CD14-positive monocyte (primary cell): Measurements from ENCODE around the gene MRPL48. TPM values are rescaled to one million over a fixed set of nuclear protein-coding genes. Genes with fewer than 3 reads are reported as not detected.

ENCODE experiments used
- DNase-seq, 3 donors: peaks; one replicate each; pipeline ENCODE4 v3.0.0-alpha.2; 2011 to 2022
- H2AFZ ChIP-seq: 2 replicates; pipeline ENCODE4 v1.6.0; 2012; ENCODE audit warnings: mild to moderate bottlenecking, low read depth, low read length, inconsistent platforms; ENCODE audit not compliant: insufficient read depth, poor library complexity, severe bottlenecking
- H3K27ac ChIP-seq, 2 donors: 1 replicate in 1 of 2; 2 replicates in 1 of 2; pipeline ENCODE4 v1.5.1; 2012 to 2013; ENCODE audit warnings: low read length in 2 of 2, control low read depth in 1 of 2, inconsistent platforms in 1 of 2, low read depth in 1 of 2, mild to moderate bottlenecking in 1 of 2
- H3K27me3 ChIP-seq, 2 donors: one replicate each; pipeline versions ENCODE4 v1.6.0 to v1.6.1; 2011 to 2013; ENCODE audit warnings: low read length in 2 of 2; ENCODE audit not compliant: control insufficient read depth in 2 of 2, insufficient read depth in 2 of 2
- H3K36me3 ChIP-seq, 2 donors: replicated peaks in 1 of 2; 1 replicate in 1 of 2; 2 replicates in 1 of 2; pipeline versions ENCODE4 v1.5.1 to v1.6.1; 2012 to 2013; ENCODE audit warnings: low read length in 2 of 2, control low read depth in 1 of 2, inconsistent platforms in 1 of 2, mild to moderate bottlenecking in 1 of 2; ENCODE audit not compliant: insufficient read depth in 2 of 2, control insufficient read depth in 1 of 2
- H3K4me1 ChIP-seq, 2 donors: 1 replicate in 1 of 2; 2 replicates in 1 of 2; pipeline versions ENCODE4 v1.5.1 to v1.6.1; 2012 to 2013; ENCODE audit warnings: low read length in 2 of 2, control low read depth in 1 of 2, inconsistent platforms in 1 of 2, mild to moderate bottlenecking in 1 of 2, moderate library complexity in 1 of 2; ENCODE audit not compliant: insufficient read depth in 2 of 2, control insufficient read depth in 1 of 2
- H3K4me2 ChIP-seq: replicated peaks from 2 replicates; pipeline ENCODE3; 2012; ENCODE audit warnings: low read length, moderate library complexity, mild to moderate bottlenecking; ENCODE audit not compliant: poor library complexity, severe bottlenecking; ENCODE audit errors: extremely low read depth
- H3K4me3 ChIP-seq, 3 experiments: fragments of 200-600 bp in 1 of 3; sonication (generic) in 1 of 3; replicated peaks in 1 of 3; 1 replicate in 2 of 3; 2 replicates in 1 of 3; pipeline ENCODE4 v1.5.1; 2011 to 2013; ENCODE audit warnings: low read length in 3 of 3, mild to moderate bottlenecking in 3 of 3, control low read depth in 2 of 3, low read depth in 2 of 3, inconsistent platforms in 1 of 3, moderate library complexity in 1 of 3
- H3K79me2 ChIP-seq: 2 replicates; pipeline ENCODE4 v1.6.0; 2012; ENCODE audit warnings: mild to moderate bottlenecking, control low read depth, inconsistent platforms, low read length, moderate library complexity; ENCODE audit not compliant: insufficient read depth
- H3K9ac ChIP-seq: 2 replicates; pipeline ENCODE4 v1.6.0; 2017; ENCODE audit warnings: low read length, mild to moderate bottlenecking; ENCODE audit not compliant: insufficient read depth, poor library complexity, severe bottlenecking
- H3K9me3 ChIP-seq, 2 donors: replicated peaks in 1 of 2; 1 replicate in 1 of 2; 2 replicates in 1 of 2; pipeline versions ENCODE4 v1.5.1 to v1.6.1; 2012 to 2013; ENCODE audit warnings: low read length in 2 of 2, control low read depth in 1 of 2; ENCODE audit not compliant: control insufficient read depth in 1 of 2, insufficient read depth in 1 of 2
- H4K20me1 ChIP-seq: 2 replicates; pipeline ENCODE4 v1.6.0; 2012; ENCODE audit warnings: mild to moderate bottlenecking, low read length, control low read depth, moderate library complexity; ENCODE audit not compliant: insufficient read depth
- H3K27ac Mint-ChIP-seq, 7 donors: one replicate each; pipeline ENCODE4 v1.8.0; 2020; ENCODE audit warnings: mild to moderate bottlenecking in 7 of 7, mixed read lengths in 7 of 7, moderate library complexity in 6 of 7, inconsistent platforms in 2 of 7
- H3K27me3 Mint-ChIP-seq, 3 donors: one replicate each; pipeline ENCODE4 v1.8.0; 2021 to 2022; ENCODE audit warnings: low read depth in 3 of 3, mild to moderate bottlenecking in 3 of 3, mixed read lengths in 3 of 3, moderate library complexity in 3 of 3, inconsistent platforms in 1 of 3
- H3K36me3 Mint-ChIP-seq, 2 donors: one replicate each; pipeline ENCODE4 v1.8.0; 2020; ENCODE audit warnings: mixed read lengths in 2 of 2, inconsistent platforms in 1 of 2, mild to moderate bottlenecking in 1 of 2
- H3K4me1 Mint-ChIP-seq: one replicate; pipeline ENCODE4 v1.8.0; 2020; ENCODE audit warnings: mild to moderate bottlenecking, mixed read lengths
- H3K4me3 Mint-ChIP-seq, 2 donors: one replicate each; pipeline ENCODE4 v1.8.0; 2020; ENCODE audit warnings: mild to moderate bottlenecking in 2 of 2, mixed read lengths in 2 of 2, moderate library complexity in 1 of 2
- H3K9me3 Mint-ChIP-seq, 7 donors: one replicate each; pipeline ENCODE4 v1.8.0; 2020 to 2022; ENCODE audit warnings: mixed read lengths in 7 of 7, mild to moderate bottlenecking in 6 of 7, moderate library complexity in 6 of 7, inconsistent platforms in 2 of 7
- WGBS: methylation state at CpG from one replicate; pipeline ENCODE4 v1.1.5; 2013; ENCODE audit warnings: missing lambda C conversion rate; ENCODE audit not compliant: insufficient coverage; 5-methylcytosine and 5-hydroxymethylcytosine counted together
- intact Hi-C, 2 donors: fragments of 100-400 bp; cut with micrococcal nuclease; formaldehyde crosslinking; loops; one replicate each; pipeline versions ENCODE4 v1.15.0 to v1.15.1; 2023
- polyA minus RNA-seq: library from RNA; depleted of rRNA, polyadenylated mRNA; stranded (reverse); fragments of >200 nt; gene quantifications from 2 replicates; pipeline ENCODE4 v1.2.3, GENCODE V29; 2012
- polyA plus RNA-seq, 3 donors: library from polyadenylated mRNA; depleted of rRNA in 1 of 3; unstranded in 2 of 3; stranded (reverse) in 1 of 3; fragments of 300-500 nt in 2 of 3; fragments of >200 nt in 1 of 3; fragmentation: Illumina TruSeq in 2 of 3; gene quantifications; 1 replicate in 2 of 3; 2 replicates in 1 of 3; pipeline ENCODE4 v1.2.3, GENCODE V29; 2012 to 2021
- total RNA-seq, 12 experiments: library from RNA in 1 of 12; stranded (reverse) in 1 of 12; fragments of 120-200 nt in 1 of 12; gene quantifications; one replicate each; pipeline ENCODE4 v1.2.4 and lab custom pipeline; 2013 to 2026; ENCODE audit warnings: mixed read lengths in 6 of 12, inconsistent platforms in 1 of 12
- TF ChIP-seq, protein P1 (sequence below): fragments of 200-600 bp; IDR thresholded peaks from one replicate; pipeline ENCODE4 v1.8.0; 2022; ENCODE audit warnings: antibody characterized with exemption, mild to moderate bottlenecking

The MRPL48 gene
- 40.7 TPM for total RNA-seq (2013)
- polyA plus RNA-seq (10 to 100 TPM; 17.8 to 43.1 (median 42.9) TPM), polyA minus RNA-seq (12.3 and 13.4 TPM in 2 replicates), total RNA-seq (lab: John Stamatoyannopoulos, UW) (0.50 to 13.1 (median 8.1) reads per million in 11 experiments)

DNA sequence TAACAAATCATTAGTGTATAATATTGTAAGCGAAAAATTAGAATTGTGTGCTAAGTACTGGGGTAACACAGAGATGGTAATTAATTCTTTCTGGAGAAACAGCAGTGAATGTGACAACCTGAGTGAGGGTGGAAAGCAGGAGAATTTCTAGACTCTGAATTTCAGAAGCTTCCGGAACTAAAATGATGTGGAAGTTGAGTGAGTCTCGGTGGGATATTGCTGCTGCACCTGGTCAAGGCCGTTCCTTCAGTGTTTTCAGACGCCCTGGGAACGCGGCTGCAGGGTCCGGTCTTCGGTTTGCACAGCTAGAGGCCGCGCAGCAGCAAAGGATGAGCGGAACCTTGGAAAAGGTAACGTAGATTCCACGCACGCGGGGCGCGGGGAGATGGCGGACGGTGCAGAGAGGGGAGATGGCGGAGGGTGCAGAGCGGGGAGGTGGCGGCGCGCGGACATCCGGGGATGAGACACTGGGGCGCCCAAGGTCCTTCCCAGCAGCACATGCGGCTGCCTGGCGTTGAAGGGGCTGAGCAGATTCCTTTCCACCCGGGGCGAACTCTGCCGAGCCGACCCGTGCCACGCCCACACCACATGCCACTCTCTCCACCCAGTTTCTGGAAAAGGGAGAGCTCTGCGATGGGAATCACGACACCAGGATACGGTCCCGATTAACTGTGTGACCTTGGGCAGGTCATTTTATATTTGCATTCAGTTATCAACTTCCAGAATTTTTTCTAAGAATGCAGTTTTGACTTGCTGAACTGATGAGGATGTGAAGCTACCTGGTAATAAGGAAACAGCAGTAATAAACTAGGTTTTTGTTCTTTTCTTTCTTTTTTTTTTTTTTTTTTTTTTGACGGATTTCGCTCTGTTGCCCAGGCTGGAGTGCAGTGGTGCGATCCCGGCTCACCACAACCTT, at the start of gene MRPL48:
TSS of gene MRPL48 (plus strand) at position 232 of the 916 bp plus-strand sequence. CDS start at position 330, 98 bp downstream.
- TF ChIP-seq, protein P1, sequence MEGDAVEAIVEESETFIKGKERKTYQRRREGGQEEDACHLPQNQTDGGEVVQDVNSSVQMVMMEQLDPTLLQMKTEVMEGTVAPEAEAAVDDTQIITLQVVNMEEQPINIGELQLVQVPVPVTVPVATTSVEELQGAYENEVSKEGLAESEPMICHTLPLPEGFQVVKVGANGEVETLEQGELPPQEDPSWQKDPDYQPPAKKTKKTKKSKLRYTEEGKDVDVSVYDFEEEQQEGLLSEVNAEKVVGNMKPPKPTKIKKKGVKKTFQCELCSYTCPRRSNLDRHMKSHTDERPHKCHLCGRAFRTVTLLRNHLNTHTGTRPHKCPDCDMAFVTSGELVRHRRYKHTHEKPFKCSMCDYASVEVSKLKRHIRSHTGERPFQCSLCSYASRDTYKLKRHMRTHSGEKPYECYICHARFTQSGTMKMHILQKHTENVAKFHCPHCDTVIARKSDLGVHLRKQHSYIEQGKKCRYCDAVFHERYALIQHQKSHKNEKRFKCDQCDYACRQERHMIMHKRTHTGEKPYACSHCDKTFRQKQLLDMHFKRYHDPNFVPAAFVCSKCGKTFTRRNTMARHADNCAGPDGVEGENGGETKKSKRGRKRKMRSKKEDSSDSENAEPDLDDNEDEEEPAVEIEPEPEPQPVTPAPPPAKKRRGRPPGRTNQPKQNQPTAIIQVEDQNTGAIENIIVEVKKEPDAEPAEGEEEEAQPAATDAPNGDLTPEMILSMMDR, result no peak
- H3K9ac ChIP-seq, result peak within 1 kb of the TSS; percentile 82
- peak; percentile 71 to 86 (median 75) for DNase-seq
- peak within 1 kb of the TSS; percentile 86 for H3K4me2 ChIP-seq
- peak within 1 kb of the TSS; percentile 78 to 90 for H3K27ac ChIP-seq
- Mint-ChIP-seq H3K27ac (peak within 1 kb of the TSS; percentile 89 to 98 (median 98)), H3K9me3 (no peaks in the 10 kb centered on the region), H3K4me3 (peak within 1 kb of the TSS; percentile 99 to 100), H3K36me3 (peaks cover 0 to 3% of the 10 kb centered on the region in 2 donors), H3K27me3 (peaks cover 0 to 2% (median 1%) of the 10 kb centered on the region in 3 donors), H3K4me1 (peaks cover 6% of the 10 kb centered on the region)
- 1% methylated on average over 32 of the region's 44 CpGs for WGBS
- peak within 1 kb of the TSS; percentile 60 to 95 (median 95) for H3K4me3 ChIP-seq
- H3K4me1 ChIP-seq, result peaks cover 13 to 21% of the 10 kb centered on the region in 2 donors
- intact Hi-C loops, result loop anchor here in 1 of 2 donors (5.0 kb wide), 1 partner anchor 36 kb away; no protein-coding TSS in a partner anchor
- H4K20me1 ChIP-seq, result no peaks in the 10 kb centered on the region
- H3K27me3 ChIP-seq, result no peaks in the 10 kb centered on the region
- H3K79me2 ChIP-seq, result peaks cover 29% of the 10 kb centered on the region
- H3K9me3 ChIP-seq, result no peaks in the 10 kb centered on the region
- H2AFZ ChIP-seq, result peak within 1 kb of the TSS; percentile 93
- H3K36me3 ChIP-seq, result no peaks in the 10 kb centered on the region

DNA sequence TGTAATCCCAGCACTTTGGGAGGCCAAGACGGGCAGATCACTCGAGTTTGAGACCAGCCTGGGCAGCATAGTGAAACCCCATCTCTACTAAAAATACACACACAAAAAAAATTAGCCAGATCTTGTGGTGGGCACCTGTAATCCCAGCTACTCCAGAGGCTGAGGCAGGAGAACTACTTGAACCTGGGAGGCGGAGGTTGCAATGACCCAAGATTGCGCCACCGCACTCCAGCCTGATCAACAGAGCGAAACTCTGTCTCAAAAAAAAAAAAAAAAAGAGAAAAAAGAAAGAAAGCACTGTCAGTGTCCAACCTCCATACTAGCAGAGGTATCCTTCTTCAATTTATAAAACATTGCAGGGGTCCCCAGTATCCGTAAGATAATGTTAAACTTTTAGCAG, 44.6 kb upstream of the MRPL48 start:
- Histone ChIP-seq H4K20me1 (peaks cover 95% of the 10 kb centered on the region), H3K9me3 (no peaks in the 10 kb centered on the region), H3K27me3 (no peaks in the 10 kb centered on the region), H3K4me1 (no peaks in the 10 kb centered on the region), H3K36me3 (peaks cover 0 to 4% of the 10 kb centered on the region in 2 donors), H3K4me2 (no peak overlapping the region), H2AFZ (no peak overlapping the region), H3K4me3 (no peak overlapping the region), H3K9ac (no peak overlapping the region), H3K27ac (peak overlapping the region in 1 of 2 donors; percentile 1), H3K79me2 (peaks cover 97% of the 10 kb centered on the region)
- no CpG with 5 or more reads among the region's 7 CpGs for WGBS
- TF ChIP-seq, protein P1, result no peak
- peak overlapping the region in 1 of 7 donors; percentile 31 for H3K27ac Mint-ChIP-seq
- H3K27me3 Mint-ChIP-seq, result no peaks in the 10 kb centered on the region
- no peak for DNase-seq
- peaks cover 0 to 1% (median 0%) of the 10 kb centered on the region in 7 donors for H3K9me3 Mint-ChIP-seq
- peaks cover 3 to 26% of the 10 kb centered on the region in 2 donors for H3K36me3 Mint-ChIP-seq
- no peak overlapping the region for H3K4me3 Mint-ChIP-seq
- peaks cover 12% of the 10 kb centered on the region for H3K4me1 Mint-ChIP-seq
- intact Hi-C loops, result no loop called here
